Lower lobe of right lung (tissue), 2 donors: Measurements from ENCODE around the gene RPLP2. TPM values are rescaled to one million over a fixed set of nuclear protein-coding genes. Genes with fewer than 3 reads are reported as not detected.
A peak's percentile ranks its signal among the peaks of the same experiment; 100 is the strongest.

Experiments
- ATAC-seq, 2 donors: fragments of 200-7000 bp; cut with Tn5 transposase; one replicate each; pipeline ENCODE4 v1.9.1; 2020 to 2022; ENCODE audit warnings: mild to moderate bottlenecking in 2 of 2, moderate library complexity in 2 of 2
- DNase-seq: peaks from one replicate; pipeline ENCODE4 v3.0.0-alpha.2; 2020
- H3K27ac ChIP-seq: fragments of 200-600 bp; one replicate; pipeline ENCODE4 v1.8.0; 2022
- H3K27me3 ChIP-seq: fragments of 200-600 bp; one replicate; pipeline ENCODE4 v1.8.0; 2022; ENCODE audit warnings: low read depth
- H3K36me3 ChIP-seq: fragments of 200-600 bp; one replicate; pipeline ENCODE4 v1.8.0; 2022; ENCODE audit warnings: mild to moderate bottlenecking
- H3K4me1 ChIP-seq: fragments of 200-600 bp; one replicate; pipeline ENCODE4 v1.8.0; 2022
- H3K4me3 ChIP-seq: fragments of 200-600 bp; one replicate; pipeline ENCODE4 v1.8.0; 2022; ENCODE audit warnings: mild to moderate bottlenecking
- H3K9me3 ChIP-seq: fragments of 200-600 bp; one replicate; pipeline ENCODE4 v1.8.0; 2022
- intact Hi-C: fragments of 100-400 bp; cut with DNase I; formaldehyde crosslinking; loops from one replicate; pipeline ENCODE4 v1.11.0; 2022
- total RNA-seq: library from RNA; stranded (reverse); fragmentation: NEBNext Ultra II Directional; extraction: Animal tissue kit (Norgen Biotek cat#: 25700); gene quantifications from one replicate; pipeline ENCODE4 v1.2.1, GENCODE V29; 2021
- TF ChIP-seq, protein P1 (sequence below): fragments of 200-600 bp; IDR thresholded peaks from one replicate; pipeline ENCODE4 v1.8.0; 2022; ENCODE audit warnings: antibody characterized with exemption, mild to moderate bottlenecking
- donor health status: DM: no; HTN: yes; CAD: no; lungs with severe emphysema.

RPLP2 gene
- total RNA-seq, 1 donor from 2014 or later = 1,518 TPM

DNA sequence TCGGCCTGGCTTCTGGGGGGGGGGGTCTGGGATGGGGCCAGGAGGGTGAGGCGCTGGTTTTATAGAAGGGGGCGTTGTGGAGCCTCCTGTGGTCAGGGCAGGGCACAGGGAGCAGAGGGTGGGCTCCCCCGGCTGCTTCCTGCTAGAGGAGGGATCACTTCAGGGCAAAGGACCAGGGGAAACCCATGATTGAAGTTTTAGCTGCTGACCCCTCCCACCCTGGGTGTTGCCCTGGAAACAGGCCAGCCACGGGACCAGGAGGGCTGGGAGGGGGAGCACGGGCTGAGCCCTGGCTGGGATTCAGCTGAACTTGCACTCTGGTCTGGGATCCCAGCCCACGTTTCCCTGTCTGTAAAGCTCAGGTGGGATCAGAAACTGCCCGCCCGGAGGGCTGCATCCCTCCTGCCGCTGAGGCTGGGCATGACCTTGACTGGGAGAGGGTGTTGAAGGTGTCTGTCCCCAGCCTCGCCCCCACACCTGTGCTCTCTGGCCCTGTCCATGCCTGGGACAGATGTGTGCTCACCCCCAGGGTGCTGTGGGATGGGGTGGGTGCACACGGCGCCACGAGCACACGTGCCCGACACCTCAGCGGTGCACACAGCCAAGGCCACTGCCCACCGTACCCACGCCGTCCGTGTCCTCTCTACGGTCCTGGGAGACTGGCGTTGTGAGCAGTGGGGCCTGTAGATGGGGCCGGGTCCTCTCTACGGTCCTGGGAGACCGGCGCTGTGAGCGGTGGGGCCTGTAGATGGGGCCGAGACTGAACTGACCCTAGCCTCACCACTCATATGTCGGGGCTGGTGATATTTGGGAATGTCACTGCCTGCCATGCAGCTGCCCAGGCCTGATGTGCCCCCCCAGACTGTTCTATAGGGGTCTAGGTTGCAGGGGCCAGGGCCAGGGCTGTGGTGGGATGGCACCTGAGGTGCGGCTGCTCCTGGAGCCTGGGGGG is 35.2 kb downstream of the RPLP2 start:
- peak overlapping the region; percentile 99 for H3K4me3 ChIP-seq
- DNase-seq (peak; percentile 91), ATAC-seq (peak; percentile 67 to 76)
- TF ChIP-seq, protein P1, sequence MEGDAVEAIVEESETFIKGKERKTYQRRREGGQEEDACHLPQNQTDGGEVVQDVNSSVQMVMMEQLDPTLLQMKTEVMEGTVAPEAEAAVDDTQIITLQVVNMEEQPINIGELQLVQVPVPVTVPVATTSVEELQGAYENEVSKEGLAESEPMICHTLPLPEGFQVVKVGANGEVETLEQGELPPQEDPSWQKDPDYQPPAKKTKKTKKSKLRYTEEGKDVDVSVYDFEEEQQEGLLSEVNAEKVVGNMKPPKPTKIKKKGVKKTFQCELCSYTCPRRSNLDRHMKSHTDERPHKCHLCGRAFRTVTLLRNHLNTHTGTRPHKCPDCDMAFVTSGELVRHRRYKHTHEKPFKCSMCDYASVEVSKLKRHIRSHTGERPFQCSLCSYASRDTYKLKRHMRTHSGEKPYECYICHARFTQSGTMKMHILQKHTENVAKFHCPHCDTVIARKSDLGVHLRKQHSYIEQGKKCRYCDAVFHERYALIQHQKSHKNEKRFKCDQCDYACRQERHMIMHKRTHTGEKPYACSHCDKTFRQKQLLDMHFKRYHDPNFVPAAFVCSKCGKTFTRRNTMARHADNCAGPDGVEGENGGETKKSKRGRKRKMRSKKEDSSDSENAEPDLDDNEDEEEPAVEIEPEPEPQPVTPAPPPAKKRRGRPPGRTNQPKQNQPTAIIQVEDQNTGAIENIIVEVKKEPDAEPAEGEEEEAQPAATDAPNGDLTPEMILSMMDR = peak; percentile 15
- peaks cover 73% of the 10 kb centered on the region for H3K4me1 ChIP-seq
- intact Hi-C loops = no loop called here
- H3K27ac ChIP-seq = peak overlapping the region; percentile 94
- no peaks in the 10 kb centered on the region for H3K27me3 ChIP-seq
- H3K9me3 ChIP-seq = no peaks in the 10 kb centered on the region
- peaks cover 10% of the 10 kb centered on the region for H3K36me3 ChIP-seq

DNA sequence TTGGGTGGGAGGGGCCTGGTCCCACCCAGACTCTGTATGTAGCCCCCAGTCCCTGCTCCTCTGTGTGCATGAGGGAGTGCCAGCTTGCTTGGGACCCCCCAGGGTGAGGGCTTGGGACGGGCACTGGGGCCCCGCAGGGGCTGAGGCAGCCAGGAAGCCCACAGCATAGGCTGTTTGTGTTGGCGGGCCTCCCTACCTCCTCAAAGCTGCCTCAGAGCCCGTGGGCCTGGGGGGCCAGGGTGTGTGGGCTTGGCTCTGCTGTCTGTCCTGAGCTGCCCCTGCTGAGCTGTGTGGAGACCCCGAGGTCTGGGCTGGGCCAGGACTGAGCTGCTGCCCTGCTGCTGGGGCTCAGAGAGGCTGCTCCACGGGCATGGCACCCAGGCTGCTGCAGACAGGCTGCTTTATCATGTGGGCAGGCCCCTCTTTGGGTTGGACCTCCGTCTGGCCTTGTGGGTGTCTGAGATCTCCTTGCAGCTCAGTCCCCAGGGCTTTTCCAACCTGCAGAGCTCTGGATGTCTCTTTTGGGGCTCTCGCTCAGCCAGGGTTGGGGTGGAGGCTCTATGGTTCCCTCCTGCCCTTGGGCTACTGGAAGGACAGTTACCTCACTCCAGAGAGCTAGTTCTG is 36.2 kb downstream of the RPLP2 start:
- intact Hi-C loops = no loop called here
- TF ChIP-seq, protein P1 = no peak
- H3K4me3 ChIP-seq = peak overlapping the region; percentile 99
- ATAC-seq (no peak), DNase-seq (no peak)
- peak overlapping the region; percentile 94 for H3K27ac ChIP-seq
- no peaks in the 10 kb centered on the region for H3K9me3 ChIP-seq
- no peaks in the 10 kb centered on the region for H3K27me3 ChIP-seq
- H3K4me1 ChIP-seq = peaks cover 71% of the 10 kb centered on the region
- H3K36me3 ChIP-seq = peaks cover 7% of the 10 kb centered on the region

DNA sequence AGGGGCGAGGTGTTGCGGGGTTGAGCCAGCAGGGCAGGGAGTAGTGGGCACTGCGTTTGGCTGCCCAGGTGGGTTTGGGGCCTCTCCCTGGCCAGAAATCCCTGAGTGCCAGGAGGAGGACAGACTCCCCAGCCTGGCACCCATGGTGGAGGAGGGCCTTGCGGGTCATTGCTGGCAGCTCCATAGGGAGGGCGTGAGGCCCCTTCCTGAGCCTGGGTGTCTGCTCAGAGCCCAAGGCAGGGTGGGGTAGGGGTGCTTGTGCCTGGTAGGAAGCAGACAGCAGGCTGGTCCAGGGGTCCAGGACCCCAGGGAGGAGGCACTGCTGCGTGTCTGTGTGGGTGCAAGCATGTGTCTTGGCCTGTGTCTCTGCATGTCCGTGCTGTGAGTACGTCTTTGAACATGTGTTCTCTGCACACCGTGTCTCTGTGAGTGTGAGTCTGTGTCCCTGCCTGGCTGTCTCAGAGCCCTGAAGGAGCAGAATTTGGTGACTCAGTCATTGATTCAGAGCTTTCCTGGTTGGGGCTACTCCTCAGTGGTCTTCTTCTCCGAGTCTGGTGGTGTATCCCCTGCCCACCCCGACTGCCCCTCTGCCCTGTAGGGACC is 36.8 kb downstream of the RPLP2 start:
- Histone ChIP-seq H3K27me3 (no peaks in the 10 kb centered on the region), H3K36me3 (peaks cover 7% of the 10 kb centered on the region), H3K4me1 (peaks cover 65% of the 10 kb centered on the region), H3K27ac (no peak overlapping the region), H3K9me3 (no peaks in the 10 kb centered on the region), H3K4me3 (no peak overlapping the region)
- intact Hi-C loops = no loop called here
- TF ChIP-seq, protein P1 = no peak
- ATAC-seq = no peak
- no peak for DNase-seq

DNA sequence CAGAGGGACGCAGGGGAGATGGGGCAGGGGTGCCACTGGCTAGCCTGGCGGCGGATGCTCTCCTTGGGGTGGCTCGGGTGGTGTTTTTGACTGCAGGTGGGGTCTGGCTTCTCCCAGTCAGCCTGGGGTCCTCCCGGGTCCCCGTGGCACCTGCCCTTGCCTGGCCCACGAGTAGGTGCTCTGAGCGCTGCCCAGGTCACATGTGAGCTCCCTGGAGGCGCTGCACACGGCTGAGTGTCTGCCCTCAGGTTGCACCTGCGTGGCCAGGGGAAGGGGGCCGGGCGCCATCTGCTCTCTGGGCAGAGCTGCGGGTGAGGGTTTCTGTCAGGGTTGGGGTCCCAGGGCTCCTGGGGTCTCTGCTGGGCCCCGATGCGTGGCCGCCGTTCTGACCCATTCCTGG is 38.1 kb downstream of the RPLP2 start:
- H3K27me3 ChIP-seq = no peaks in the 10 kb centered on the region
- H3K27ac ChIP-seq = no peak overlapping the region
- intact Hi-C loops = no loop called here
- ATAC-seq = no peak
- no peak for DNase-seq
- H3K4me3 ChIP-seq = no peak overlapping the region
- no peaks in the 10 kb centered on the region for H3K9me3 ChIP-seq
- TF ChIP-seq, protein P1 = no peak
- H3K36me3 ChIP-seq = peaks cover 11% of the 10 kb centered on the region
- peaks cover 61% of the 10 kb centered on the region for H3K4me1 ChIP-seq

DNA sequence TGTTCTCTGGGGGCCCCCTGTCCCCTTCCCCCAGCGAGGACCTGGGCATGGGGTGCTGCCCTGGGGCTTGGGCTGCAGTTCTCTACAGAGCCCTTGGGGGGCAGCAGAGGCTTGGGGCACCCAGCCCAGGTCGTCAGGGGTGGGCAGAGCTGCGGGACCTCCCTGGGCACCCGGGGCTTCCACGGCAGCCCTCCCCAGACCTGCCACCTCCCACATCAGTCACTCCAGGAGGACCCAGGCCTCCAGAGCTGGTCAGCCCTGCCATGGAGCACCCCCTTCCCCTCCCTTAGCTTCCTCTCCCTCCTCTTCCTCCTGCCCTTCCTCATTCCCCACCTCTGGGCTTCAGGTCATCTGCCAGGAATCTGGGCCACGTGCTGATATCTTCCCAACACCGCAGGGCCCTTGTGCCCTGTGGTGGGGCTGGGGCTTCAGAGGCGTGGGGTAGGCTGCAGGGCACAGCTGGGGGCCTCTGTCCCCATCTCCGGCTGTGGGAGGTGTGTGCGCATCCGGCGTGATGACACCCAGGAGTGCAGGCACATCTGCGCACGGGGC is 38.7 kb downstream of the RPLP2 start:
- no peak overlapping the region for H3K27ac ChIP-seq
- no peaks in the 10 kb centered on the region for H3K9me3 ChIP-seq
- TF ChIP-seq, protein P1 = peak; percentile 91
- DNase-seq = no peak
- intact Hi-C loops = no loop called here
- H3K27me3 ChIP-seq = no peaks in the 10 kb centered on the region
- H3K4me3 ChIP-seq = peak overlapping the region; percentile 48
- ATAC-seq = no peak
- peaks cover 61% of the 10 kb centered on the region for H3K4me1 ChIP-seq
- H3K36me3 ChIP-seq = peaks cover 11% of the 10 kb centered on the region
